ENCODE measurements around the gene DNER. TPM values are rescaled to one million over a fixed set of nuclear protein-coding genes. Genes with fewer than 3 reads are reported as not detected.

DNER gene
- polyA plus RNA-seq, 1 of the 3 experiments (the other 2 are of a cell fraction): 1.4 TPM

DNA sequence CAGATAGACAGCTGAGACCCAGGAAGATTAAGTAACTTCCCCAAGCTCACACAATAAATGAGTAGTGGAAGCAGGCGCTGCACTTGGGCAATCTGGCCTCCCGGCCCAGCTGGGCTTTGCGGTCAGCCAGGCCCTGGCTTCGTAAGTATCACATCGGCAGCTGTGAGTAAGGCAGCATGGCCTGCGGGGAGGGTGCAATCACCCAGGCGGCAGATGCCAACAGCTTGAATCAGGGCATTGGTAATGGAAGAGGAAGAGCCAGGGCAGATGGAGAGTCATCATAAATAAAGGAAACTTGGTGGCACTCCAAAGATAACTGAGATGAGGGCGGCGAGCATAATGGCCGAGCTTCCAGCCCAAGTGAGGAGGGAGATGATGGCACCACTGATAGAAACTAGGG lies 225.3 kb downstream of the DNER start:
- Histone ChIP-seq H3K4me1 (ENCODE audit: control insufficient read depth in 1 of 2, insufficient read depth in 2 of 2, low read depth in 1 of 2, low read length in 1 of 2) (peaks cover 0 to 5% of the 10 kb centered on the region in 2 experiments; a peak in 2 of 4 replicates), H3K9me2 (no peaks in the 10 kb centered on the region), H4K20me1 (ENCODE audit: insufficient read depth) (no peaks in the 10 kb centered on the region), H3K4me3 (ENCODE audit: low read depth in 2 of 2, low read length in 1 of 2) (no peak overlapping the region; a peak in 1 of 4 replicates), H3K9me3 (no peaks in the 10 kb centered on the region), H3K9ac (peak overlapping the region; percentile 26; the same call in 1 of the 2 replicates), H3K4me2 (peak overlapping the region; percentile 69), H2AFZ (ENCODE audit: low read depth) (peak overlapping the region; percentile 67), H3K27ac (ENCODE audit: low read depth in 2 of 2, low read length in 1 of 2) (peak overlapping the region; percentile 11 to 76), H3K27me3 (ENCODE audit: insufficient read depth) (no peaks in the 10 kb centered on the region), H3K79me2 (ENCODE audit: insufficient read depth) (no peaks in the 10 kb centered on the region), H3F3A (replicated peaks; ENCODE audit: insufficient read depth) (peaks cover 7% of the 10 kb centered on the region), H3K36me3 (replicated peaks in 1 of 2; ENCODE audit: control insufficient read depth in 1 of 2, insufficient read depth in 2 of 2, low read length in 1 of 2) (no peaks in the 10 kb centered on the region)
- DNase-seq: peak; percentile 46
- ChIA-PET POLR2A (no interaction called here), CTCF (no interaction called here)
- 25% methylated on average over 10 of the region's 10 CpGs for WGBS (ENCODE audit: low lambda C conversion rate)
- TF ChIP-seq, protein P1, sequence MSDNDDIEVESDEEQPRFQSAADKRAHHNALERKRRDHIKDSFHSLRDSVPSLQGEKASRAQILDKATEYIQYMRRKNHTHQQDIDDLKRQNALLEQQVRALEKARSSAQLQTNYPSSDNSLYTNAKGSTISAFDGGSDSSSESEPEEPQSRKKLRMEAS (IDR thresholded peaks at IDR 0.05; ENCODE audit: low read depth): peak; percentile 96
- TF ChIP-seq ELF1 (IDR thresholded peaks at IDR 0.05): peak; percentile 46; the same call in 1 of the 2 replicates
- TF ChIP-seq TEAD4 (IDR thresholded peaks at IDR 0.05; ENCODE audit: borderline replicate concordance, insufficient read depth): peak; percentile 96
- TF ChIP-seq, protein P2, sequence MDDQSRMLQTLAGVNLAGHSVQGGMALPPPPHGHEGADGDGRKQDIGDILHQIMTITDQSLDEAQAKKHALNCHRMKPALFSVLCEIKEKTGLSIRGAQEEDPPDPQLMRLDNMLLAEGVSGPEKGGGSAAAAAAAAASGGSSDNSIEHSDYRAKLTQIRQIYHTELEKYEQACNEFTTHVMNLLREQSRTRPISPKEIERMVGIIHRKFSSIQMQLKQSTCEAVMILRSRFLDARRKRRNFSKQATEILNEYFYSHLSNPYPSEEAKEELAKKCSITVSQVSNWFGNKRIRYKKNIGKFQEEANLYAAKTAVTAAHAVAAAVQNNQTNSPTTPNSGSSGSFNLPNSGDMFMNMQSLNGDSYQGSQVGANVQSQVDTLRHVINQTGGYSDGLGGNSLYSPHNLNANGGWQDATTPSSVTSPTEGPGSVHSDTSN (IDR thresholded peaks at IDR 0.05): peak; percentile 85
- TF ChIP-seq FOXJ3 (CRISPR knock-in tag; IDR thresholded peaks at IDR 0.05): no peak
- peak; percentile 47; the same call in 1 of the 2 replicates for TF ChIP-seq GABPA (IDR thresholded peaks at IDR 0.05; ENCODE audit: low read depth)
- TF ChIP-seq YY1 (IDR thresholded peaks at IDR 0.05; ENCODE audit: low read depth): peak; percentile 71; the same call in 1 of the 2 replicates
- TF ChIP-seq MXI1 (IDR thresholded peaks at IDR 0.05; ENCODE audit: low read depth, low read length): no peak
- peak in 1 of 2 experiments; percentile 93; a peak in 2 of 4 replicates for TF ChIP-seq EP300 (IDR thresholded peaks at IDR 0.05; ENCODE audit: borderline replicate concordance in 1 of 2, low read depth in 1 of 2, low read length in 1 of 2)
- TF ChIP-seq JUND (IDR thresholded peaks at IDR 0.05): peak; percentile 90
- TF ChIP-seq, protein P3, sequence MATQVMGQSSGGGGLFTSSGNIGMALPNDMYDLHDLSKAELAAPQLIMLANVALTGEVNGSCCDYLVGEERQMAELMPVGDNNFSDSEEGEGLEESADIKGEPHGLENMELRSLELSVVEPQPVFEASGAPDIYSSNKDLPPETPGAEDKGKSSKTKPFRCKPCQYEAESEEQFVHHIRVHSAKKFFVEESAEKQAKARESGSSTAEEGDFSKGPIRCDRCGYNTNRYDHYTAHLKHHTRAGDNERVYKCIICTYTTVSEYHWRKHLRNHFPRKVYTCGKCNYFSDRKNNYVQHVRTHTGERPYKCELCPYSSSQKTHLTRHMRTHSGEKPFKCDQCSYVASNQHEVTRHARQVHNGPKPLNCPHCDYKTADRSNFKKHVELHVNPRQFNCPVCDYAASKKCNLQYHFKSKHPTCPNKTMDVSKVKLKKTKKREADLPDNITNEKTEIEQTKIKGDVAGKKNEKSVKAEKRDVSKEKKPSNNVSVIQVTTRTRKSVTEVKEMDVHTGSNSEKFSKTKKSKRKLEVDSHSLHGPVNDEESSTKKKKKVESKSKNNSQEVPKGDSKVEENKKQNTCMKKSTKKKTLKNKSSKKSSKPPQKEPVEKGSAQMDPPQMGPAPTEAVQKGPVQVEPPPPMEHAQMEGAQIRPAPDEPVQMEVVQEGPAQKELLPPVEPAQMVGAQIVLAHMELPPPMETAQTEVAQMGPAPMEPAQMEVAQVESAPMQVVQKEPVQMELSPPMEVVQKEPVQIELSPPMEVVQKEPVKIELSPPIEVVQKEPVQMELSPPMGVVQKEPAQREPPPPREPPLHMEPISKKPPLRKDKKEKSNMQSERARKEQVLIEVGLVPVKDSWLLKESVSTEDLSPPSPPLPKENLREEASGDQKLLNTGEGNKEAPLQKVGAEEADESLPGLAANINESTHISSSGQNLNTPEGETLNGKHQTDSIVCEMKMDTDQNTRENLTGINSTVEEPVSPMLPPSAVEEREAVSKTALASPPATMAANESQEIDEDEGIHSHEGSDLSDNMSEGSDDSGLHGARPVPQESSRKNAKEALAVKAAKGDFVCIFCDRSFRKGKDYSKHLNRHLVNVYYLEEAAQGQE (IDR thresholded peaks at IDR 0.05; ENCODE audit: low read depth, low read length): no peak
- peak; percentile 81 for TF ChIP-seq FOXM1 (IDR thresholded peaks at IDR 0.05; ENCODE audit: low read depth)
- TF ChIP-seq RCOR1 (IDR thresholded peaks at IDR 0.05; ENCODE audit: low read length): 0 out of 2 replicates have a peak, but pooled peaks have one; percentile 54
- TF ChIP-seq, protein P4, sequence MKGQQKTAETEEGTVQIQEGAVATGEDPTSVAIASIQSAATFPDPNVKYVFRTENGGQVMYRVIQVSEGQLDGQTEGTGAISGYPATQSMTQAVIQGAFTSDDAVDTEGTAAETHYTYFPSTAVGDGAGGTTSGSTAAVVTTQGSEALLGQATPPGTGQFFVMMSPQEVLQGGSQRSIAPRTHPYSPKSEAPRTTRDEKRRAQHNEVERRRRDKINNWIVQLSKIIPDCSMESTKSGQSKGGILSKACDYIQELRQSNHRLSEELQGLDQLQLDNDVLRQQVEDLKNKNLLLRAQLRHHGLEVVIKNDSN (IDR thresholded peaks at IDR 0.05; ENCODE audit: borderline replicate concordance, low read depth): peak; percentile 40; the same call in 1 of the 2 replicates
- TF ChIP-seq RAD21 (IDR thresholded peaks at IDR 0.05; ENCODE audit: low read length): no peak
- no peak for TF ChIP-seq NRF1 (IDR thresholded peaks at IDR 0.05; ENCODE audit: low read depth, low read length)
- TF ChIP-seq EZH2phosphoT487 (IDR thresholded peaks at IDR 0.05; ENCODE audit: borderline replicate concordance, low read depth): no peak
- TF ChIP-seq, protein P5, sequence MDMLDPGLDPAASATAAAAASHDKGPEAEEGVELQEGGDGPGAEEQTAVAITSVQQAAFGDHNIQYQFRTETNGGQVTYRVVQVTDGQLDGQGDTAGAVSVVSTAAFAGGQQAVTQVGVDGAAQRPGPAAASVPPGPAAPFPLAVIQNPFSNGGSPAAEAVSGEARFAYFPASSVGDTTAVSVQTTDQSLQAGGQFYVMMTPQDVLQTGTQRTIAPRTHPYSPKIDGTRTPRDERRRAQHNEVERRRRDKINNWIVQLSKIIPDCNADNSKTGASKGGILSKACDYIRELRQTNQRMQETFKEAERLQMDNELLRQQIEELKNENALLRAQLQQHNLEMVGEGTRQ (IDR thresholded peaks at IDR 0.05; ENCODE audit: borderline replicate concordance, low read depth, low read length): no peak
- TF ChIP-seq, protein P6, sequence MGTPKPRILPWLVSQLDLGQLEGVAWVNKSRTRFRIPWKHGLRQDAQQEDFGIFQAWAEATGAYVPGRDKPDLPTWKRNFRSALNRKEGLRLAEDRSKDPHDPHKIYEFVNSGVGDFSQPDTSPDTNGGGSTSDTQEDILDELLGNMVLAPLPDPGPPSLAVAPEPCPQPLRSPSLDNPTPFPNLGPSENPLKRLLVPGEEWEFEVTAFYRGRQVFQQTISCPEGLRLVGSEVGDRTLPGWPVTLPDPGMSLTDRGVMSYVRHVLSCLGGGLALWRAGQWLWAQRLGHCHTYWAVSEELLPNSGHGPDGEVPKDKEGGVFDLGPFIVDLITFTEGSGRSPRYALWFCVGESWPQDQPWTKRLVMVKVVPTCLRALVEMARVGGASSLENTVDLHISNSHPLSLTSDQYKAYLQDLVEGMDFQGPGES (IDR thresholded peaks at IDR 0.05; ENCODE audit: low read depth, low read length): no peak
- TF ChIP-seq SIN3A (IDR thresholded peaks at IDR 0.05; ENCODE audit: borderline replicate concordance, low read depth, low read length): 0 out of 2 replicates have a peak, but pooled peaks have one; percentile 61
- peak; percentile 91 for TF ChIP-seq RXRA (IDR thresholded peaks at IDR 0.05; ENCODE audit: borderline replicate concordance, low read depth)
- no peak for TF ChIP-seq TAF1 (IDR thresholded peaks at IDR 0.05; ENCODE audit: borderline replicate concordance, low read depth, low read length)
- no peak for TF ChIP-seq CHD2 (IDR thresholded peaks at IDR 0.05; ENCODE audit: low read length, partially characterized antibody)
- TF ChIP-seq, protein P7, sequence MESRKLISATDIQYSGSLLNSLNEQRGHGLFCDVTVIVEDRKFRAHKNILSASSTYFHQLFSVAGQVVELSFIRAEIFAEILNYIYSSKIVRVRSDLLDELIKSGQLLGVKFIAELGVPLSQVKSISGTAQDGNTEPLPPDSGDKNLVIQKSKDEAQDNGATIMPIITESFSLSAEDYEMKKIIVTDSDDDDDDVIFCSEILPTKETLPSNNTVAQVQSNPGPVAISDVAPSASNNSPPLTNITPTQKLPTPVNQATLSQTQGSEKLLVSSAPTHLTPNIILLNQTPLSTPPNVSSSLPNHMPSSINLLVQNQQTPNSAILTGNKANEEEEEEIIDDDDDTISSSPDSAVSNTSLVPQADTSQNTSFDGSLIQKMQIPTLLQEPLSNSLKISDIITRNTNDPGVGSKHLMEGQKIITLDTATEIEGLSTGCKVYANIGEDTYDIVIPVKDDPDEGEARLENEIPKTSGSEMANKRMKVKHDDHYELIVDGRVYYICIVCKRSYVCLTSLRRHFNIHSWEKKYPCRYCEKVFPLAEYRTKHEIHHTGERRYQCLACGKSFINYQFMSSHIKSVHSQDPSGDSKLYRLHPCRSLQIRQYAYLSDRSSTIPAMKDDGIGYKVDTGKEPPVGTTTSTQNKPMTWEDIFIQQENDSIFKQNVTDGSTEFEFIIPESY (IDR thresholded peaks at IDR 0.05; ENCODE audit: borderline replicate concordance, low read depth): peak; percentile 66; the same call in 1 of the 2 replicates
